GM18508 (cell line): Measurements from ENCODE around the gene OOSP4A.

Experiments
- ATAC-seq: cut with Tn5 transposase; IDR thresholded peaks from one replicate; pipeline ENCODE4 v1.9.1; 2021; ENCODE audit warnings: moderate number of reproducible peaks; ENCODE audit not compliant: insufficient read depth, unreplicated experiment

Gene OOSP4A

DNA sequence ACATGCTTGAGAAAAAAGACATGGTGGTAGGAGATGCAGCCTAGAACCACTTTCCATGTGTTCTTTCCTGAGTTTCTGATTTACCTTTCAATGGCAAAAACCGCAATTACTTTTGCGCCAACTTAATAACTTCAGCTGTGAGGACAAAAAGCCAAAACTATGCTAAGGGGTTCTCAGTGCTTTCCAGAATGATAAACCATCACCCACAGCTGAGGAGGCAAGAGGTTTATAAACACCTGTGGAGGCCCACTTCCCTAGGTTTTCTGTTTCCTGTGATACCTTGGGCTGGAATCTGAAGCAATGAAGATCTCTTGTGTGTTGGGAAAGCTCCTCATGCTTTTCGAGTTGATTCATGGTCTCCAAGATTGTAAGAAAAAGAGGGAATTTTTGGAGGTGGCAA is at the start of gene OOSP4A:
Gene OOSP4A (plus strand): TSS at position 301 of the 400 bp plus-strand sequence. CDS start 0 bp downstream, at position 301.
- ATAC-seq: no peak

DNA sequence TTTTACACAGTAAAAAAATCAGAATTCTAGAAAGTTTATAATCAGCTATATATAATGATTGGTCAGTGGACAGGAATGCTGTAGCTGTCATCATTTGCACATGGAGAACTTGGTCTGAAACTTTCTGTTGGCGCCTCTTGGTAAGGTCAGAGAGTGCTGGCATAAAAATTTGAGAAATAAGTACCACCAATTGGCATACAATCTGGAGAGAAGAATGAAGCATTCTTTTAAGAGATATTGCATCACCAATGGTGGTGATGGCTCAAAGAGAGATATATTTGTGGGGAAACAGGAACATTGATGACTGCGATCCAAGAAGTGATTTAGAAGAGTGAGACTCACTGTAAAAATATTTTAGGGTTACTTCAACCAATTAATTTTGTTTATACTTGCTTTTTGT is 45.4 kb upstream of the OOSP4A start:
- ATAC-seq: no peak

DNA sequence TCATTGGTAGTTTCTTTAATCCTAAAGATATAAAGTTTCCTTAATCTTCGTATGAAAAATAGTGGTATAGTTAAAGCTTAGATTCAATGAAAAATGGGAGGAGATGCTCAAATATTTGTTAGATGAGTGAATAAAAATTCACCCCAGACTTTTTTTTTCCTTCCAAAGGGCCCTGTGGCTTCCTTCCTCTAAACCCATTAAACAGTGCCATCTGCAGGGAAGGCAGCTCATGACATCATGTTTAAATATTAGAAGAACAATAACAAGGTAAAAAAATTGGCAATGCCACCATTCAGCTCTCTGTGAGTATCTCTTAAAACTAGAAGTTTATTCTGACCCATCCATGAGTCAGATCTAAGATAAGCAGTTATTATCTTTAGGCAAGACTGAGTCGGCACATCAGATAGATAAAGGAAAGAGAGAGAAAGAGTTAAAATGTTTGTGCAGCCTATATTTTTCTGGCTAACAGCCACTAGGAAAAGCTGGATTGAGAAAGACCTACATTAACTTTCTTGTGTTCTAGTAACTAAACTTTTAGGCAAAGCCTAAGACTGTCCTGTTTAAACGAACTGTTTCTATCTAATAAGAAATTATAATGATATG is 44.7 kb upstream of the OOSP4A start:
- ATAC-seq: no peak

DNA sequence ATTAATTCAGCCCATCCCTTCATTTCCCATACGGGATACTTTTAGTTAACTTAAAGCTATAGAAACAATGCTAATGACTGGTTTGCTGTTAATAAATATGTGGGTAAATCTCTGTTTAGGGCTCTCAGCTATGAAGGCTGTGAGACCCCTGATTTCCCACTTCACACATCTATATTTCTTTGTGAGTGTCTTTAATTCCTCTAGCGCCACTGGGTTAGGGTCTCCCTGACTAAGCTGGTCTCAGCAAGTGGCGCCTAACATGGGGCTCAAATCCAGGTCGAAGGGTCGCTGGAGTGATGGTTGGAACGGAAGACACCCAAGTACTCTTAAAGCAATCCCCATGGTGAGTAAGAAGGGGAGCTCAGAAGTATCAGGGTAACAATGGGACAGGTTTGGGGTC is 40.0 kb upstream of the OOSP4A start:
- ATAC-seq: no peak

DNA sequence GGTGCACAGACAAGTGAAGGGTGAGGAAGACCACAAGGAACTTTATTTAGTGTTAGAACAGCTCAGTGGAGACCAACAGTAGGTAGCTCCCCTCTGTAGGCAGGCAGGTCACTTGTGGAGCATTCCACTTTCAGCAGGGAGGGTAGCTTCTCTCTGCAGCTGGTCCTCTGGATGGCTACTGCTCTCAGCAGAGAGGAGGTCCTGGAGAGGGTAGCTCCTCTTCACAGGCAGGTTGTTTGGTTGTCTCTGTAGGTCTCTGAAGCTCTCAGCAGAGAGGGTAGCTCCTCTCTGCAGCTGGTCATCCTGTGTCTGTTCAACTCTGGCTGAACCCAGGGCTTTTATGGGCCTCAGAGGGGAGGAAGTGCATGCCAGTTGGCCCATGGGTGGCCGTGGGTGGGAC is 32.1 kb upstream of the OOSP4A start:
- no peak for ATAC-seq

DNA sequence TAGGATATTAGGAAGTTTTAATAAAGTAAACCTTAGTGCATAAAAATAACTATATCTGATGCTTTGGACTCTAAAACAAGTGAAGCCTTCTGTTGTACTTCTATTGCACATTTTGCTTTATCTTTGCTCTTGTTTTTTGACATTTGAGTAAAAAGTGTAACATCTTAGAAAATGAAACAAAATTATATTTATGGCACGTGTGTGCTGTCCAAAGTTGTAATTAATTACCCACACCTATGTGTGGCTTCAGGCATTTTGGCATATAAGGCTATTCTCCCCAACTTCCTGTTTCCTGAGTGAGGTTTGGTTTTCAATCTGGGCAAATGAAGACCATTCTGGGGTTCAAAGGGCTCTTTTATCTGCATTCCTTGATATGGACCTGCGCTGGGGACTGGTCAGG is 25.7 kb upstream of the OOSP4A start, which contains the start of gene OOSP1:
Gene OOSP1 (plus strand): TSS at position 301 of the 400 bp plus-strand sequence. CDS start 23 bp downstream, at position 324.
- ATAC-seq: no peak

DNA sequence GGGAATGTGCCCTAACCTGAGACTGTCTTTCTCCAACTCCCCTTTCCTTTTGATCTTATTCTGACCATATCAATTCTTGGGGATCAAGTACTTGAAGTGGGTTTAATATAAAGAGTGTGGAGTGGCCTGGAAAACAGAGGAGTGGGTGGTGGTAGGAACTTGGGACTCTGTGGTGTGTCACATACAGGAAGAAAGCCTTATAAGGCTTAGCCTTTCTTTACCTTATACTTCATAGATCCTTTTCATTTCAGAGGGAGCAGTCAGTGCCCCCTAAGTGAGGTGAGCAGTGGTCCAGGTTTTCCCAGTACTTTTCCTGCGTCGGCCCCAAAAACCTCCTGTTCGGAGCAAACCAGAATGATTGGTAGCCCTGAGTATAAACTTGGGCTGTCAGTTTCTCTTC is 25.1 kb upstream of the OOSP4A start:
- no peak for ATAC-seq

DNA sequence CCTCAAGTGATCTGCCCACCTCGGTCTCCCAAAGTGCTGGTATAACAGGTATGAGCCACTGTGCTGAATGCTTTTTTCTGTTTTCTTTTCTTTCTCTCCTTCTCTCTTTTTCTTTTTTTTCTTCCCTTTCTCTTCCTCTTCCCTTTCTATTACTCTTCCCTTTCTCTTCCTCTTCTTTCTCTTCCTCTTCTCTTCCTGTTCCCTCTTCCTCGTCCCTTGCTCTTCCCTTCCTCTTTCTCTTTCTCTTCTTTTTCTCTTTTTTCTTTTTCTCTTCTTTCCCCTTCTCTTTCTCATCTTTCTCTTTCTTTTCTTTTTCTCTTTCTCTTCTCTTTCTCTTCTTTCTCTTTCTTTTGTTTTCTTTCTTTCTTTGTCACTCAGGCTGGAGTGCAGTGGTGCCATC is 24.4 kb upstream of the OOSP4A start:
- no peak for ATAC-seq

DNA sequence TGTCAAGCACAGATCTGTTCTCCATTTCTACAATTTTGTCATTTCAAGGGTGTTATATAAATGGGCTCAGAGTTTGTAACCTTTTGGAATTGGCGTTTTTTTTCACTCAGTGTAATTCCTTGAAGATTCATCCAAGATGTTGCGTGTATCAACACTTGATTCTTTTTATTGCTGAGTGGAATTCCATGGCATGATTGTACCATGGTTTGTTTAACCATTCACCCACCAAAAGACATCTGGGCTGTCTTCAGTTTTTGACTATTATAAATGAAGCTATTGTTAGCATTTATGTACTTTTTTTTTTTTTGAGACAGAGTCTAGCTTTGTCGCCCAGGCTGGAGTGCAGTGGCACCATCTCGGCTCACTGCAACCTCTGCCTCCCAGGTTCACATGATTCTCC is 22.7 kb upstream of the OOSP4A start:
- no peak for ATAC-seq

DNA sequence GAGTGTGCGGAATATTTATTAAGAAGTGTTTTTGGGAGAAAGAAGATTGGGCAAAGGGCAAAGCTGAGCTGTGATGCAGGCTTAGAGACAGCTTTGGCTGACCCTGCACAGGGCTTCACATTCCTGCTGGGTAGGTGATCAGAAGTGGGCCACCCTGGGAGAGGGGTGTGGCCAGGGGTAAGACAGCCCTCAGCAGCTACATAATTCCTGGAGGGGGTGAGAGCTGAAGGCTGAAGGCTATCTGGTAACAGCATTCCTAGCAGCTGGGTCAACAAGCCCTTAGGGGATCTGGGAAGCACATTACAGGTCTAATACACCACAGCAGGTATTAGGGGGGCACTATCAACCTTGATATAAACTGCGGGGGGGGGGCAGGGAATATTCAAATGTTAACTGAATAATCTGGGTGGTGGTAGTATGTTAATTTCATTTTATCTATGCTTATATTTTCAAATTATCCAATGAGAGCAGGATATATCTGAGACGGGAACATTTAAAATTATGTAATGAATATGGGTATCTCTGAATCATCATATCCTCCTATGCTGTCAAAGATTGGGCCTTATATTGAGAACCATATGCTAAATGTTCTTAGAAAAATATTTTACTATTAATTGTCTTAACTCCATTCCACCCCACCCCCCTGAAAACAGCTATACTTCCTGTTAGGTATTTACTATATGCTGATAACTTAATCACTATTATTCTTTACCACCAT is 19.7 kb upstream of the OOSP4A start:
- no peak for ATAC-seq

DNA sequence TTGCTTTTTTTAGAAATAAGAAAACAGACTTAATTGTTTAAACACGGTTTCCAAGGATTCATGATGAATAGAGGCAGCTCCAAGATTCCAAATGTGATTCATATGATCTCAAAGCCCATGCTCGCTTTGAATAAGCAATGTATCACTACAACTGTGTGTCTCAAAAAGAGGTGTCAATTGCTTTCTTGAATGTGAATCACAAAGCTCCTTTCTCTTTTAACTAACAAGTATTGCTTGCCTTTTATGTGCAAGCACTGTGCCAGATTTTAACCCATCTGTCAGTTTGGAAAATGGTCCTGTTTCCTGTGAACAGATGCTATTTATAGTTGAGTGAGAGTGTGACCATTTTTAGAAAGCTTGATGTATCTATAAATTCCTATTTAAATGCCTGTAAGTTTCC is 19.1 kb upstream of the OOSP4A start:
- no peak for ATAC-seq

DNA sequence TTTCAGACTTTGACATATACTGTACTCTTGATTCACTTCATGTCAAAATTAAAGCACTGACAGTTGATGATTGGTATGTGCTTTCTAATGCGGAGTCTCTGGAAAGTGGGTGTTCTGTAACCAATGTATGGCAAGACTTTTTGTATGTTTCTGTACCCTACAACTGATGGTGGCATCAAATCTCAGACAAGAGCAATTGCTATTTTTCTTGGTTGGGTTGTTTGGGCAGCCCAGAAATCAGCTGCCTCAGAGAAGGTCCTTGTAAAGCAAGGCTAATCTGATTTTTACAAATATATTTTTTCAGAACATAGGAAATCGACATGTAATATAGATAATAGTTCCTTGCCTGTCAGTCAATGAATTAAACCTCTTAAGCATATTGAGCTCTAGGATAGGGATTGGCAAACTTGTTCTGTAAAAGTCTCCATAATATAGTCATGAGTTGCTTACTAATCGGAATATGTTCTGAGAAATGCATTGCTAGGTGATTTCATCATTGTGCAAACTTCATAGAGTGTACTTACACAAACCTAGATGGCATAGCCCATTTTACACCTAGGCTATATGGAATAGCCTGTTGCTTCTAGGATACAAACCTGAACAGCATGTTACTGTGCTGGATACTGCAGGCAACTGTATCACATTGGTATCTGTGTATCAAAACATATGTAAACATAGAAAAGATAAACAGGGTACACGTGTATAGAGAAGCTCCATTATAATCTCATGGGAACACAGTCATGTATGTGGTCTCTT is 10.2 kb upstream of the OOSP4A start:
- no peak for ATAC-seq

DNA sequence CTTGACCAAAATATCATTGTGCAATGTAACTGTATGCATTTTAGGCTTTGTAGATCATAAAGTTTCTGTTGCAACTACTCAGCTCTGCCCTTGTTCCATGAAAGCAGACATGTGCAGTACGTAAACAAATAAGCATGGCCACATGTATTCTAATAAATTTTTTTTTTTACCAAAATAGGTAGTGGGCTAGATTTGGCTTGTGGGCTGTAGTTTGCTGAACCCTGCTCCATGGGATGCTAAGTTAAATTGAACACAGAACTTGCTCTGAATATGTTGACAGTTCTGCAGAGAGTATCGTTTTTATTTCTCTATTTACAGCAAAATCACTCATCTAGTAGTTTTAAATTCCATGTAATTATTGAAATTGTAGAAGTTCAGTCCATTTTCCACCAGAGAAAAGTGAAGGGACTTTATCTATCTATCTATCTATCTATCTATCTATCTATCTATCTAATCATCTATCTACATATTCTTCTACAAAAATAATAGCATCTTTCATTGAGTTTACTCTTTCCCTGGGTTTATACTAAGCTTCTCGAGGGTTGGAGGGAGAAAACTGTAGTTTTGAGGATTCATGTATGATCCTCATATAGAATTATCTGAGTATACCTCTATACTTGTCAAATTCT is 9.5 kb upstream of the OOSP4A start:
- ATAC-seq: no peak

DNA sequence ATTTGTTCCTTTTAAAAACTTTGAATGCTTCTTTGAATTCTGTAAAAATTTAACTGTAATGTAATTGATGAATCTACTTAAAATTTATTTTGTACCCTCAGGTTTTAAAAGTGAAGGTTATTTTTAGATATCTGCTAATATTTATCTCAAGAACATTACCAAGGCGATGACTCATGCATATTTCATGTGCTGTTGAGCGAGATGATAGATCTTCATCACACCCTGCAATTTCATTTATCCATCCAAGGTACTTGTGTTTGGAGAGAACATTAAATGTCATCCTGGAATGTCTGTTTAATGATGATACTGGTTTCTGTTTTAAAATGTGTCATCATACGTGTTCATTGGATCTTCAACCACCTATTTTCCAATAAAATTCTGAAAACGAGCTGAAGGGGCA is 6.7 kb upstream of the OOSP4A start:
- ATAC-seq: no peak

DNA sequence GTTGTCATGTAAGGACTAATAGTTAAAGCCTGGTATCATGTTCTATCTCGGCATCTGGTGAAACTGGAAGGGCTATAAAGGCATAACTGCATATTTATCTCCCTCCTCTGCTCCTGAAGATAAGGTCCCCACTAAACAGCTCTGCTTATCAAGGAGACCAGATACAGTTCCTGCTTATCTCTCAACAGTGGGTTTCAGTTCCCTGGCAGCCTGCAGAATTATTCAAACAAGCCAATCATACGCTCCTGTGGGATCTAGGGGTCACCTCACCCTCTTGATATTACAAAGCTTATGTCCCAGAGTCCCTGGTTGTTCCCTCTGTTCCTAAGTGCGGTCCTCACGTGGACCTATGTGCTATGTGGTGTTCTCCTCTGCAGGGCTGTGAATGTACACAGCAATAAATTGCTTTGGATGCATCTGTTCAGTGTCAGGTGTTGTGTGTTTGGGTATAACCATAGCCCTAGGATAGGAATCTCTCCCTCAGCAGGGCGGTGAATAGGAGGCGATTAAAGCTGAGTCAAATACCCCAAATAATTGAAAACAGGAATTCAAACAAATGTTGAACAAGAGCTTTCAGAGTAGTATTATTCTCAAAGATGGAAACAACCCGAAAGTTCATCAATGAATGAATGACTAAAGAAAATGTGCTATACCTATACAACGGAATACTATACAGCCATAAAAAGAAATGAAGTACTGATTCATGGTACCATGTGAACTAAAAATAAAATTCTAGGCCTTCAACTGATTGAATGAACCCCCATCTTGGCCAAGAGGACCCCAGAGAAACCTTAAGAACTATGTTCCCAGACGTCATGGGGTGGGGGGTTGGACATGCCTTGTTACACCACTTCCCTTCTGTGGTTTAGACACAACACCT is 3.1 kb upstream of the OOSP4A start:
- no peak for ATAC-seq

DNA sequence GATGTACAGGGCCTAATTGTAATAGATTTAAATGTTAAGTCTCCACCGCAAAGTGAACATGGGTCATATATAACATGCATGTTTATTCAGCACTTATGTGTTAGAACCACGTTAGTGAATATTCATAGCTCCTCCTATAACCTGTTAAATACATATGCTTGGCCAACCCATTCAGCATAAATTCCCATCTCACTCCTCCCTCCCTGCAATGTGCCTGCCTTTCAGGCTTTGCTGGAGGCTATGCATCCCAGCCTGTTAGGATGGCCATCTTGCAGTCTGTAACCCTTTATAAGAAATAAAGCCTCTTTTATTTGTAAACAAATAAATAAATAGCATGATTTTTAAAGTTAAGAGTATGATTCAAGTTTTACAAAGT is 1.7 kb upstream of the OOSP4A start:
- no peak for ATAC-seq

DNA sequence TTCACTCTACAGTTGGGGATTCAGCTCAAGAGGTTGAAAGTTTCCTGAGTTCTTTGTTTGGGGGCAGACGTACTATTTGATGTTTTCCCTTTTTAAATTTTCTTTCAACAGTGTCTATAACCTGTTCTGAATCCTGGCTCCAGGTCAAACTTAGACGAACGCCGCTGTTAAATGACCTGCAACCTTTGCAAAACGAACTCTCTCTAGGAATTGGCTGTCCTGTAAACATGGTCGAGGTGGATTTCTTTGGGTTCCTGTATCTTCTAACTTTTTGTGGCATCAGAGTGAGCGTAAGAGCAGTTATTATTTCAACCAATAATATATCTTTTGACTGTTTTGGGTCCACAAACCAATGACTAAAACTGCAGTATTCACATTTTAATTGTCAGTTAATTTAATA is 1.6 kb downstream of the OOSP4A start:
- no peak for ATAC-seq

DNA sequence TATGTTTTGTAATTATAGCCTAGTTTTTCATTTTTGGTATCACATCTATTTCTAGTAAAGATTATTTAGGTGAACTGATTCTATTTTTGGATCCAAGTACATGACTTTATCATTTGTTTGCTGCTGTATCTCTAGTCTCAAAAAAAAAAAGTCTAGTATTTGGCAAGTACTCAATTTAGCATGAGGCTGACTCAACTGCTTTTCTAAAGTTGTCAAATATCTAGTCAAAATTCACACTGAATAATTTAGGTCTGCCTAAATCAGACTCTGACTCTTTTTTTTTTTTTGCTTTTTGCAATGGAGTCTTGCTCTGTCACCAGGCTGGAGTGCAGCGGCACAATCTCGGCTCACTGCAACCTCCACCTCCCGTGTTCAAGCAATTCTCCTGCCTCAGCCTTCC is 2.4 kb downstream of the OOSP4A start:
- ATAC-seq: no peak

DNA sequence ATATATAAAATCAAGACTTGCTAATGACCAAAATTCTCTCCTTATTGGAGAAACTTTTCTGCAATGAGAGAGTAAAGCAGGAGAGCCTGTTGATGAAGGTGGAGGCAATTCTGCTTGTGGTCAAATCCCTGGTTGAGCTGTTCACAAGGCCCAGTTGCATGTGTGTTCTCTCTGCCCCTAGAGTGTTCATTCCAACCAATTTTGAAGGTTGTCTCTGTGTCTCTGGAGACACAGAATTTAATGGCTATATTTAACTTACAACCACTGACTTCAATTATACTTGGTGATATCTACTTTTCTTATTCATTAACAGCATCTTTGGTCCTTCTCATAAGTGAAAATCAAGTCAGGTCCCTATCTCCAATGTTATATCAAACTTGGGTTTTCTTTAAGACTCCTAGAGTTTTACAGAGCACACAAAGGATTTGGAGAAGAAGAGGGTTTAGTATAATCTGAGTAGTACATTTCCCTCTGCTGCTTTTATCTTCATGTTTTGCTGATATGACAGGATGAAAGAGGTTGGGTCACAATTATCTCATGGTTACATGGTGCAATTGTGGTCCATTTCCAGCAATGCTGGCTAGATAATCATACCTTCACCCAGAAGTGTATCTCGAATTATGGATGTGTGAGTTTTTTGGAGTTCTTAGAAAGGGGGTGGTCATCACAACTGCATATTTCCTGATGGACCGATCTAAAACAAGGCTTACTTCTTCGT is 4.0 kb downstream of the OOSP4A start:
- ATAC-seq: no peak
